ENCODE data around the gene CEACAM3. TPM values are rescaled to one million over a fixed set of nuclear protein-coding genes. Genes with fewer than 3 reads are reported as not detected.
"Not testable (repeated sequence)": the region's sequence is repeated elsewhere in the genome, so short reads cannot be mapped to it uniquely, and the experiment has no call there.

The CEACAM3 gene
- total RNA-seq, 2 donors from 2014 or later, result 1.1 to 2.8 TPM

GRCh38 chr19:41784743-41785142, 11.6 kb upstream of the CEACAM3 start:
- peak overlapping the region; percentile 72 for H3K27ac ChIP-seq
- no peak for TF ChIP-seq CTCF (IDR thresholded peaks at IDR 0.05)
- peak overlapping the region in 1 of 2 donors; percentile 58 for H3K9ac ChIP-seq (ENCODE audit: low read depth in 2 of 2, low read length in 2 of 2)
- H3K4me1 ChIP-seq, result peaks cover 11% of the 10 kb centered on the region
- no peak for DNase-seq
- intact Hi-C loops (cut with DNase I), result loop anchor here (2.0 kb wide), 1 partner anchor 34 kb away; no protein-coding TSS in a partner anchor
- H3K27me3 ChIP-seq, result no peaks in the 10 kb centered on the region
- no peaks in the 10 kb centered on the region for H3K36me3 ChIP-seq
- no peak overlapping the region for H3K4me3 ChIP-seq
- H3K9me3 ChIP-seq, result no peaks in the 10 kb centered on the region

DNA sequence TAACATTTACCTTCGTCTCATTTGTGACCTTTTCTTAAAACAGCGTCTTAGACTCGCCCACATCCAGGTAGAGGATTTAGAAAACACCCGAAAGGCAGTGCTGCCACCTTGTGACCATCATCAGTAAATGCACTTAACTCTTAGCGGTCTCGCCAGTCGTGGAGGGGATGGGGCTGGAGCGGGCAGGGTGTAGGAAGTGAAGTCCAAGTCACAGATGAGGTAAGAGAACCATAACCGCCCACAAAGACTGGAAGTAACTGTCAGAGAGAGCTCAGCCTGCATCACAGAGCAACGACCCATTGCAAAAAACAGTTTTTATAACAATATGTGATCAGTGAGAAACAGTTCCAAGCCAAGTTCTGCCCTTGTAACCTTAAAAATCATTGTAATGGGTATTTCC, 10.7 kb upstream of the CEACAM3 start:
- intact Hi-C loops (cut with DNase I), result loop anchor here (2.0 kb wide), 1 partner anchor 35 kb away; no protein-coding TSS in a partner anchor
- Histone ChIP-seq H3K27ac (peak overlapping the region; percentile 72), H3K9ac (ENCODE audit: low read depth in 2 of 2, low read length in 2 of 2) (no peak overlapping the region), H3K4me3 (no peak overlapping the region), H3K27me3 (no peaks in the 10 kb centered on the region), H3K4me1 (peaks cover 11% of the 10 kb centered on the region), H3K9me3 (no peaks in the 10 kb centered on the region), H3K36me3 (no peaks in the 10 kb centered on the region)
- peak; percentile 74 for TF ChIP-seq CTCF (IDR thresholded peaks at IDR 0.05)
- DNase-seq, result peak; percentile 81

DNA sequence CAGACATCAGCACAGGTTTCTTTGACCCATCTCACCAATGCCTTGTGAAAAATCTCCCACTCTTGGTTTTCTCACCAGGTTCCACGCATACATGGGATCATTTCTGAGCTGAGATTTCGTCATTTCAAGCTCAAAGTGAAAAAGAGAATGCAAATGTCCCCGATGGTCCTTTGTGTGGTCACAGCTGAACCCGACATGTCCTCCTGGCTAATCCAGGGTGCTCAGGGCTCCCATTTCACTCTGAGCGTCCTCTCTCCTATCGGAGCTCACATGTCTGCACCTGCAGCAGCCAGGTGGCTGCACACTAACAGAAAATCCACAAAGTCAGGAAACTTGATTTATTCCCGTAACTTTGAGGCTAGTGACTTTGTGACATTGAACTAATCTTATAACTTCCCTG, 9.3 kb upstream of the CEACAM3 start:
- Histone ChIP-seq H3K9ac (ENCODE audit: low read depth in 2 of 2, low read length in 2 of 2) (no peak overlapping the region), H3K27ac (no peak overlapping the region), H3K4me3 (no peak overlapping the region), H3K9me3 (no peaks in the 10 kb centered on the region), H3K4me1 (peaks cover 11% of the 10 kb centered on the region), H3K27me3 (no peaks in the 10 kb centered on the region), H3K36me3 (no peaks in the 10 kb centered on the region)
- intact Hi-C loops (cut with DNase I), result no loop called here
- no peak for DNase-seq
- TF ChIP-seq CTCF (IDR thresholded peaks at IDR 0.05), result no peak

GRCh38 chr19:41788518-41788917, 7.9 kb upstream of the CEACAM3 start:
- H3K9me3 ChIP-seq; H3K4me3 ChIP-seq; DNase-seq; H3K36me3 ChIP-seq; H3K9ac ChIP-seq (ENCODE audit: low read depth in 2 of 2, low read length in 2 of 2); intact Hi-C loops (cut with DNase I); H3K27ac ChIP-seq; H3K27me3 ChIP-seq: not testable (repeated sequence)
- H3K4me1 ChIP-seq, result peaks cover 11% of the 10 kb centered on the region

DNA sequence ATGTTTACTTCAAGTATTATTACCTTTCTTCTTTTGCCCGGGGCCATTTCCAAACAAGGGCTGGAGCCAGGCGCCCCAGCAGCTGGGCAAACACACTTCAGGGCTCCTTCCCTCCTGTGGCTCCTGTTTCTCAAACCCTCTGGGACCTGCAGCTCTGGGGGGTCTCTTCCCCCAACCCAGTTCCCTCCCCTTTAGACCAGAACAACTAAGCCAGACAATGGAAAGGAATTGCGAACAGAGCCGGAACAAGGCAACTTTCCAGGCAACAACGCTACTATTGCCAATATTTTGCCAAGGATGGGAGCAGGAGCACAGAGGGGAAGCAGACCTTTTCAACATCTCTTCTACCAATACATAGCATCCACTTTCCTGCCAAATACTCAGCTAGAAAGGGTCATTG, 7.3 kb upstream of the CEACAM3 start:
- DNase-seq; intact Hi-C loops (cut with DNase I); H3K9ac ChIP-seq (ENCODE audit: low read depth in 2 of 2, low read length in 2 of 2); H3K27ac ChIP-seq; H3K4me3 ChIP-seq; H3K27me3 ChIP-seq; H3K36me3 ChIP-seq; H3K9me3 ChIP-seq: not testable (repeated sequence)
- H3K4me1 ChIP-seq, result peaks cover 11% of the 10 kb centered on the region

- Histone ChIP-seq H3K27ac (no peak overlapping the region), H3K4me1 (no peaks in the 10 kb centered on the region), H3K9me3 (no peaks in the 10 kb centered on the region), H3K9ac (ENCODE audit: low read depth in 2 of 2, low read length in 2 of 2) (no peak overlapping the region), H3K4me3 (no peak overlapping the region), H3K36me3 (no peaks in the 10 kb centered on the region), H3K27me3 (no peaks in the 10 kb centered on the region)
- TF ChIP-seq CTCF (IDR thresholded peaks at IDR 0.05), result peak; percentile 67
- DNase-seq, result peak; percentile 61
- intact Hi-C loops (cut with DNase I), result no loop called here
These were observed 3.6 kb upstream of the CEACAM3 start for GRCh38 chr19:41792513-41793413.

Measured in colonic mucosa (tissue), 4 donors.